ENCODE measurements around the gene NLGN4X. TPM values are rescaled to one million over a fixed set of nuclear protein-coding genes. Genes with fewer than 3 reads are reported as not detected.

NLGN4X gene
- total RNA-seq, 2 experiments from 2014 or later: 0.08 to 0.11 TPM

- no peak overlapping the region for H3K4me3 Mint-ChIP-seq
- H3K9me3 Mint-ChIP-seq: no peaks in the 10 kb centered on the region
- CTCF ChIA-PET: no interaction called here
- no peak overlapping the region for H3K27ac ChIP-seq (ENCODE audit: low read depth in 1 of 2, low read length in 2 of 2)
- no peaks in the 10 kb centered on the region for H3K36me3 Mint-ChIP-seq (ENCODE audit: low read depth)
- intact Hi-C loops (cut with DNase I, micrococcal nuclease): no loop called here
- POLR2A ChIA-PET: no interaction called here
- H3K36me3 ChIP-seq (ENCODE audit: insufficient read depth, low read length): no peaks in the 10 kb centered on the region
- no peaks in the 10 kb centered on the region for H3K27me3 ChIP-seq (ENCODE audit: control insufficient read depth in 1 of 2, insufficient read depth in 2 of 2, low read length in 2 of 2)
- DNase-seq: no peak
- H3K9me3 ChIP-seq (ENCODE audit: control insufficient read depth in 1 of 2, insufficient read depth in 1 of 2, low read length in 2 of 2): no peaks in the 10 kb centered on the region
- no peaks in the 10 kb centered on the region for H3K4me1 ChIP-seq (ENCODE audit: insufficient read depth, low read length)
- H3K27ac Mint-ChIP-seq: no peak overlapping the region
- no peak overlapping the region for H3K4me3 ChIP-seq (ENCODE audit: low read length)
- ATAC-seq (ENCODE audit: poor library complexity): no peak
- TF ChIP-seq, protein P1, sequence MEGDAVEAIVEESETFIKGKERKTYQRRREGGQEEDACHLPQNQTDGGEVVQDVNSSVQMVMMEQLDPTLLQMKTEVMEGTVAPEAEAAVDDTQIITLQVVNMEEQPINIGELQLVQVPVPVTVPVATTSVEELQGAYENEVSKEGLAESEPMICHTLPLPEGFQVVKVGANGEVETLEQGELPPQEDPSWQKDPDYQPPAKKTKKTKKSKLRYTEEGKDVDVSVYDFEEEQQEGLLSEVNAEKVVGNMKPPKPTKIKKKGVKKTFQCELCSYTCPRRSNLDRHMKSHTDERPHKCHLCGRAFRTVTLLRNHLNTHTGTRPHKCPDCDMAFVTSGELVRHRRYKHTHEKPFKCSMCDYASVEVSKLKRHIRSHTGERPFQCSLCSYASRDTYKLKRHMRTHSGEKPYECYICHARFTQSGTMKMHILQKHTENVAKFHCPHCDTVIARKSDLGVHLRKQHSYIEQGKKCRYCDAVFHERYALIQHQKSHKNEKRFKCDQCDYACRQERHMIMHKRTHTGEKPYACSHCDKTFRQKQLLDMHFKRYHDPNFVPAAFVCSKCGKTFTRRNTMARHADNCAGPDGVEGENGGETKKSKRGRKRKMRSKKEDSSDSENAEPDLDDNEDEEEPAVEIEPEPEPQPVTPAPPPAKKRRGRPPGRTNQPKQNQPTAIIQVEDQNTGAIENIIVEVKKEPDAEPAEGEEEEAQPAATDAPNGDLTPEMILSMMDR (IDR thresholded peaks at IDR 0.05): no peak
- no peaks in the 10 kb centered on the region for H3K27me3 Mint-ChIP-seq
- H3K4me1 Mint-ChIP-seq (ENCODE audit: low read depth): peaks cover 10% of the 10 kb centered on the region
Measured at GRCh38 chrX:6019076-6019475, 209.6 kb downstream of the NLGN4X start.

- Mint-ChIP-seq H3K9me3 (no peaks in the 10 kb centered on the region), H3K36me3 (ENCODE audit: low read depth) (no peaks in the 10 kb centered on the region), H3K4me1 (ENCODE audit: low read depth) (no peaks in the 10 kb centered on the region), H3K27ac (no peak overlapping the region), H3K4me3 (no peak overlapping the region), H3K27me3 (no peaks in the 10 kb centered on the region)
- Histone ChIP-seq H3K4me3 (ENCODE audit: low read length) (no peak overlapping the region), H3K4me1 (ENCODE audit: insufficient read depth, low read length) (no peaks in the 10 kb centered on the region), H3K27ac (ENCODE audit: low read depth in 1 of 2, low read length in 2 of 2) (no peak overlapping the region), H3K27me3 (ENCODE audit: control insufficient read depth in 1 of 2, insufficient read depth in 2 of 2, low read length in 2 of 2) (no peaks in the 10 kb centered on the region), H3K9me3 (ENCODE audit: control insufficient read depth in 1 of 2, insufficient read depth in 1 of 2, low read length in 2 of 2) (no peaks in the 10 kb centered on the region), H3K36me3 (ENCODE audit: insufficient read depth, low read length) (no peaks in the 10 kb centered on the region)
- ChIA-PET POLR2A (no interaction called here), CTCF (no interaction called here)
- TF ChIP-seq, protein P1 (IDR thresholded peaks at IDR 0.05): no peak
- intact Hi-C loops (cut with DNase I, micrococcal nuclease): no loop called here
- ATAC-seq (ENCODE audit: poor library complexity): no peak
- no peak for DNase-seq
Measured at GRCh38 chrX:6015423-6015822, 213.2 kb downstream of the NLGN4X start.

DNA sequence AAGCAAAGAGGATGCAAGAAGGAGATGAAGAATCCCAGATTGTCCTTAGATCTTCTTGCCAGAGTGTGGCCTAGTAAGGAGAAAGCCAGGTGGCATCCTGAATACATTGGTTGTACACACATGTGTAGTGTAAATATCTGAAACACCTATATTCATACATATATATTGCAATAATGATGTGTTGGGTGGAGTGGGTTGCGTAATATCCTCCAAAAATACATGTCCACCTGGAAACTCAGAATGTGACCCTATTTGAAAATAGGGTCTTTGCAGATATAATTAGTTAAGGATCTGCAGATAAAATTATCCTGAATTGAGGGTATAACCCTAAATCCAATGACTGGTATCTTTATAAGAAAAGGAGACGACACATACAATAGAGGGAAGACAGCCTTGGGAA is 216.3 kb downstream of the NLGN4X start:
- H3K4me1 ChIP-seq (ENCODE audit: insufficient read depth, low read length): no peaks in the 10 kb centered on the region
- no peaks in the 10 kb centered on the region for H3K4me1 Mint-ChIP-seq (ENCODE audit: low read depth)
- H3K27ac Mint-ChIP-seq: no peak overlapping the region
- no peak overlapping the region for H3K27ac ChIP-seq (ENCODE audit: low read depth in 1 of 2, low read length in 2 of 2)
- intact Hi-C loops (cut with DNase I, micrococcal nuclease): no loop called here
- H3K4me3 ChIP-seq (ENCODE audit: low read length): no peak overlapping the region
- ATAC-seq (ENCODE audit: poor library complexity) (no peak), DNase-seq (no peak)
- TF ChIP-seq, protein P1 (IDR thresholded peaks at IDR 0.05): no peak
- CTCF ChIA-PET: no interaction called here
- POLR2A ChIA-PET: no interaction called here
- no peak overlapping the region for H3K4me3 Mint-ChIP-seq
- no peaks in the 10 kb centered on the region for H3K36me3 Mint-ChIP-seq (ENCODE audit: low read depth)
- H3K9me3 ChIP-seq (ENCODE audit: control insufficient read depth in 1 of 2, insufficient read depth in 1 of 2, low read length in 2 of 2): no peaks in the 10 kb centered on the region
- H3K27me3 ChIP-seq (ENCODE audit: control insufficient read depth in 1 of 2, insufficient read depth in 2 of 2, low read length in 2 of 2): no peaks in the 10 kb centered on the region
- no peaks in the 10 kb centered on the region for H3K27me3 Mint-ChIP-seq
- no peaks in the 10 kb centered on the region for H3K36me3 ChIP-seq (ENCODE audit: insufficient read depth, low read length)
- H3K9me3 Mint-ChIP-seq: no peaks in the 10 kb centered on the region
